GM19397 (cell line): Measurements from ENCODE around the gene COL4A2.
"Not testable (repeated sequence)": the region's sequence is repeated elsewhere in the genome, so short reads cannot be mapped to it uniquely, and the experiment has no call there.

ENCODE experiments used
- ATAC-seq: cut with Tn5 transposase; IDR thresholded peaks from one replicate; pipeline ENCODE4 v1.9.1; 2021; ENCODE audit warnings: mild to moderate bottlenecking, moderate library complexity; ENCODE audit not compliant: unreplicated experiment

The COL4A2 gene

GRCh38 chr13:110374431-110375370 lies 67.6 kb downstream of the COL4A2 start:
- ATAC-seq: no peak

DNA sequence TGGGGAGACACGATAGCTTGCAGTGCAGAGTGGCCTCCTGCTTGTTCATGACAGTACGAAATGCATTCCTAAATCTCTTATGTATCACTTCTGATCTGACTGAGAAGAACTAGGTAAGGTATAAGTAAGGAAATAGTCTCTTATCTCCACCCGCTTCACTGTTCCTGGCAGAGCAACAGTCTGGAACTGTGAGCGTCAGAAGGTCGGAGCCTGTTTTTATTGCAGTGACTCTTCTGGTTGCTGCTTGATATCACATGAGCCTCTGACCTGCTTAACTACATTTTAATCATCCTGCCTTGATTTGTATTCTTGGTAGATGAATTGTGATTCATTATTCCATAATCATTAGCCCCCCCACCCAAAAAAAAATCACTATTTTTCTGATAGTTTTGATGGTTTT lies 69.0 kb downstream of the COL4A2 start:
- no peak for ATAC-seq

- no peak for ATAC-seq
Observed at GRCh38 chr13:110377178-110377825, 70.2 kb downstream of the COL4A2 start.

- no peak for ATAC-seq
Observed at GRCh38 chr13:110377826-110378201, 70.7 kb downstream of the COL4A2 start.

GRCh38 chr13:110379358-110379757 lies 72.3 kb downstream of the COL4A2 start:
- ATAC-seq: no peak

DNA sequence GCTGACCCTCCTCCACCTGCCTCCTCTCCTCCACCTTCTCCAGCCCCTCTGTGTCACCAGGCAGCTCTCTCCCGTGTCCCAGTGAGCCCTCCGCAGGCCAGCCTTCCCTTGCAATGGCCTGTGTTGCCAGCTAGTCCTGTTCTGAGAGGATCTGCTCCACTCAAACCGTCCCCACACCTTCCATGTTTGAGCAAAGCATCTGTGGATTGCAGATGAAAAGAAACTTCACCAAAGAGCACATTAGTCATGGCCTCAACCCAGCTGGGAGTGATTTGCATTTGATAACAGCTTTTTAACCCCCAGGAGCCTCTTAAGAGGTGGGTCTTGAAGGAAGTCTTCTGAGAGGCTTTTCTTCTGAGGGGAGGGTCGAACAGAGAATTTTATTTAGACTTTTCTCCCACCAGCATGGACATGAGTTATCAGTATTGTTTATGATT lies 72.8 kb downstream of the COL4A2 start:
- no peak for ATAC-seq

DNA sequence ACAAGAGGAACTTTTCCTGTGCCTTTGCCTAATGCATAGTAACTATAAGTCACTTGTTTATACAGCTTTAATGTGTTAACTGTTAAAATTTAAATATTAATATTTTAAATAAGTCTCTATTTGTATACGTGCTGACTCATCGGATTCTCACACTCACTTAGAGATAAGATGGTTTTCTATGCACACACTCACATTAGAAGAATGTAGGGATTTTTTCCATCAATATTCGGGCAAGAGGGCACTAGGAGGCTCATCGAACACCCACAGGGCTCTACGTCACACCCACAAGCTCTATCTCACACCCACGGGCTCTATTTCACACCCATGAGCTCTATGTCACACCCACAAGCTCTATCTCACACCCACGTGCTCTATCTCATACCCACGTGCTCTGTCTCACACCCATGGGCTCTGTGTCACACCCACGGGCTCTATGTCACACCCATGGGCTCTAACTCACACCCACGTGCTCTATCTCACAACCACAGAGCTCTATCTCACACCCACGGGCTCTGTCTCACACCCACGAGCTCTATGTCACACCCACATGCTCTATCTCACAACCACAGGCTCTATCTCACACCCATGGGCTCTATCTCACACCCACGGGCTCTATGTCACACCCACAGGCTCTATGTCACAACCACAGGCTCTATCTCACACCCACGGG lies 73.4 kb downstream of the COL4A2 start:
- ATAC-seq: no peak

GRCh38 chr13:110381029-110381360 lies 73.9 kb downstream of the COL4A2 start:
- no peak for ATAC-seq

- ATAC-seq: no peak
Observed at GRCh38 chr13:110382229-110382628, 75.1 kb downstream of the COL4A2 start.

DNA sequence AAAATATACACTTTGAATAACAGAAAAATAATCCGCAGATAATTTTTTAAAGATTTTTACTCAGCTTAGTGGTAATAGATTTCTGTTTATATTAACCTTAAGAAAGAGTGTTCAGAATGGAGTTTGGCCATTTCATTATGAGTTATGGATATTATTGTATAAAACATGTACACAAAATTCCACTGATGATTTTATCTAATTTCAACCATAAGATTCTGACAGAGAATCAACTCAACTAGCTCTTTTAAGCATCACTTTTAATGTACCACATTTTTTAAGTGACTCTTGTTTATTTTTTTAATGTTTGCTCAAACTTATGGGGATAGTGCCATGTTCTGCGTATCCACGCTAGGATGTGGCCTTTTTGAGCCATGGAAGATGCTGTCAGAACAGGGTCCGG lies 75.7 kb downstream of the COL4A2 start:
- no peak for ATAC-seq

GRCh38 chr13:110387451-110388107 lies 80.5 kb downstream of the COL4A2 start:
- ATAC-seq: peak; percentile 96

GRCh38 chr13:110388108-110388943 lies 81.2 kb downstream of the COL4A2 start:
- ATAC-seq: peak; percentile 5

DNA sequence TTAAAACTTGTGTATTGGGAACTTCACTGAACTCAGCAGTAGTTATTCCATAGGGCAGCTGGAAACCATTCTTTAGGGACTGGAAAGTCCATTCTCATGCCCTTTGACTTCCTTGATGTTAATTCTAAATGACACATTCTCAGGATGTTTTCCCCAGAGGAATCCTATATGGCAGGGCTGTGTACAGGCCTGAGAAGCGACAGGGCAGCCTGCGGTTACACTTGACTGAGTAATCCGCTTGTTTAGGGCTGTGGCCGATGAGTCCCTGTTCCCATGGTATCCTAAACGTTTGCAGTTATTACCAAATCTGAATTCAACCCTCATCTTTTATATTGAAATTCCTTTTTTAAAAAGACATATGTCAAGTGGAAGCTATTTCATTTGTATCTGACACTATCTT lies 83.5 kb downstream of the COL4A2 start:
- no peak for ATAC-seq

GRCh38 chr13:110391273-110391672 lies 84.2 kb downstream of the COL4A2 start:
- no peak for ATAC-seq

GRCh38 chr13:110392510-110393240 lies 85.6 kb downstream of the COL4A2 start:
- no peak for ATAC-seq

GRCh38 chr13:110393761-110394160 lies 86.7 kb downstream of the COL4A2 start:
- no peak for ATAC-seq

DNA sequence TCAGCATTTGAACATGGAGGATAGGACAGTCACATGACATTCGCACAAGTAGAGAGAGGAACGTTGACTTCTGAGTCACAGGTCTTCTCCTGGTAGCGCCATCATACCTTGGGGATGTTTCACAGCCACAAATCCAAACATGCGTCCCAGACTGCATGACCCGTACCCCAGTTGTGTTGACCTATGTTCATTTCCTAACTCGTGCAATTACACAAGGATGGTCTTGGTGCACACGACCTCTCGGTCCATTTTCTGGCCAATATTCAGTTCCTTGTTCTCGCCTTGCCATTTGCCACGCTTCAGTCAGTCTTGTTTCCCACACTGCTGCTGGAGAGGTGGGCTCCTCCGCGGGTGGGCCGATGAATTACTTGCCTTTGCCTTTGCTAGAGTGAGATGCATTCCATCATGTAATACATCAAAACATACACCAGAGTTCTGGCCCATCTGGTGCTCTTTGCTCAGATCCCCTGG lies 87.3 kb downstream of the COL4A2 start:
- ATAC-seq: no peak

DNA sequence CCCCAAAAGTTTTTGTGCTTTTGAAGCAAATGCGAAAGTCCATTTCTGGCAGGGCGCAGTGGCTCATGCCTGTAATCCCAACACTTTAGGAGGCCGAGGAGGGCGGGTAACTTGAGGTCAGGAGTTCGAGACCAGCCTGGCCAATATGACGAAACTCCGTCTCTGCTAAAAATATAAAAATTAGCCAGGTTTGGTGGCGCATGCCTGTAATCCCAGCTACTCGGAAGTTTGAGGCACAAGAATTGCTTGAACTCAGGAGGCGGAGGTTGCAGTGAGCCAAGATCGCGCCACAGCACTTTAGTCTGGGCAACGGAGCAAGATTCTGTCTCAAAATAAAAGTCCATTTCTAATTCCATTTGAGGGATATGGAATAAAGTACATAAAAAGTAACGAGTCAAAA lies 88.5 kb downstream of the COL4A2 start:
- not testable (repeated sequence) for ATAC-seq

- ATAC-seq: no peak
Observed at GRCh38 chr13:110396476-110396875, 89.4 kb downstream of the COL4A2 start.
